WI38 (cell line): ENCODE results near the gene MAP1B.

Source experiments
- H3K4me3 ChIP-seq: 2 replicates; pipeline ENCODE4 v1.5.1; 2011; ENCODE audit warnings: low read depth, mild to moderate bottlenecking, control low read depth, low read length
- CTCF ChIP-seq: IDR thresholded peaks from 2 replicates; pipeline ENCODE4 v1.5.1; 2012; ENCODE audit warnings: low read depth, mild to moderate bottlenecking, control low read depth, low read length

The MAP1B gene

GRCh38 chr5:72251386-72251785 is 144.1 kb downstream of the MAP1B start:
- H3K4me3 ChIP-seq, result no peak overlapping the region
- TF ChIP-seq CTCF, result no peak

GRCh38 chr5:72252008-72252407 is 144.7 kb downstream of the MAP1B start:
- TF ChIP-seq CTCF, result no peak
- H3K4me3 ChIP-seq, result no peak overlapping the region

- TF ChIP-seq CTCF, result no peak
- no peak overlapping the region for H3K4me3 ChIP-seq
Observed at GRCh38 chr5:72252574-72253155, 145.4 kb downstream of the MAP1B start.

GRCh38 chr5:72255237-72255636 is 148.0 kb downstream of the MAP1B start:
- no peak for TF ChIP-seq CTCF
- no peak overlapping the region for H3K4me3 ChIP-seq

- no peak overlapping the region for H3K4me3 ChIP-seq
Observed at GRCh38 chr5:72255670-72256069, 148.4 kb downstream of the MAP1B start.

GRCh38 chr5:72256536-72256935 is 149.3 kb downstream of the MAP1B start:
- no peak for TF ChIP-seq CTCF
- no peak overlapping the region for H3K4me3 ChIP-seq

More at GRCh38 chr5:72255670-72256069, 148.4 kb downstream of the MAP1B start:
- no peak for TF ChIP-seq CTCF
